Activated CD8-positive, alpha-beta memory T cell treated with anti-CD3 and anti-CD28 coated beads, Interleukin-2, amount 10 ng/mL, durations not matched to agents 7 days and 5 days (primary cell): Measurements from ENCODE around the gene FKBP5. TPM values are rescaled to one million over a fixed set of nuclear protein-coding genes. Genes with fewer than 3 reads are reported as not detected.
"Not testable (repeated sequence)": the region's sequence is repeated elsewhere in the genome, so short reads cannot be mapped to it uniquely, and the experiment has no call there.

Source experiments
- ATAC-seq: fragments of 150-1000 bp; cut with Tn5 transposase; one replicate; pipeline ENCODE4 v1.10.0; 2021; ENCODE audit warnings: moderate library complexity
- CTCF ChIA-PET: fragments of 350-600 bp; sonication (Branson Sonifier 250); formaldehyde crosslinking; loops from one replicate; lab custom pipeline; 2021; ENCODE audit warnings: antibody characterized with exemption; lab: Charles Lee
- DNase-seq: peaks from one replicate; pipeline ENCODE4 v3.0.0-alpha.2; 2020
- H3K27ac Mint-ChIP-seq: one replicate; pipeline ENCODE4 v1.8.0; 2021; ENCODE audit warnings: mild to moderate bottlenecking, mixed read lengths
- H3K27me3 Mint-ChIP-seq: one replicate; pipeline ENCODE4 v1.8.0; 2021; ENCODE audit warnings: mixed read lengths
- H3K36me3 Mint-ChIP-seq: one replicate; pipeline ENCODE4 v1.8.0; 2021; ENCODE audit warnings: mild to moderate bottlenecking, mixed read lengths
- H3K4me1 Mint-ChIP-seq: one replicate; pipeline ENCODE4 v1.8.0; 2021; ENCODE audit warnings: mixed read lengths
- H3K4me3 Mint-ChIP-seq: one replicate; pipeline ENCODE4 v1.8.0; 2021; ENCODE audit warnings: mild to moderate bottlenecking, moderate library complexity, mixed read lengths
- H3K9me3 Mint-ChIP-seq: one replicate; pipeline ENCODE4 v1.8.0; 2022; ENCODE audit warnings: low read depth, mixed read lengths
- total RNA-seq, 2 experiments: library from RNA; stranded (reverse); gene quantifications; one replicate each; pipeline ENCODE4 v1.2.3, GENCODE V29; 2021

FKBP5 gene
- total RNA-seq, result 10 to 100 TPM; 53.8 to 70.6 TPM

DNA sequence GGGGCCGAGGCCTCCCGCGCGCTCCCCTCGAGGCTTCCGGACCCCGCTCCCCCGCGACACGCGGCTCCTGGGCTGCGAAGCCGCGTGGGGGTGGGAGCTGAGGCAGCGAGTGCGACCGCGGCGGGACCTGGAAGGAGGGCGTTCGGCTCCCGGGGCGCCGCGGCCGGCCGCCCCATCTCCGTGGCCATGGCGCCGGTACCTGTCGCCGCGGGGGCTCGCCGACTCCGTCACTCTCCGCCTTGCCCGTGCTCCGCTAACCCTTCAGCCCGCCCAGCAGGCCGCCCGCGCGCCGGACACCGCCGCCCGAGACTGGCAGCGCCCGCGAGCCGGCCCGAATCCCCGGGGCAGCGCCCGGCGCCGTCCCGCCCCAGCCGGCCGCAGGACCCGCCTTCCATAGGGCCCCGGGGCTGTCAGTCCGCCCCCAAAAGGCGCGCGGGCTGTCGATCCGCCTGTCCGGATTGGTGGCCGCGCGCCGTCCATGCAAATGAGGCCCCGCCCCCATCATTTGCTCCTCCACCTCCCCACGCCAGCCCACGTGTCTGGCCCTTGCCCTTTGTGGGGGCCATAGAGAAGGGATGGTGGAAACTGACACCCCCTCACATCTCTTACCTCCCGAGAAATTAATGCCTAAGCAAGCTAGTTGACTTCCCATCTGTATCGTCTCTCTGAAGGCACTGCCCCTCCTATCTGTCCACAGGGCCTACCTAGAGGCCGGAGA is at the start of gene FKBP5:
TSS of gene FKBP5 (minus strand) at position 311 of the 718 bp plus-strand sequence. CDS start 46,091 bp downstream, outside the sequence.
- H3K4me1 Mint-ChIP-seq, result peaks cover 18% of the 10 kb centered on the region

DNA sequence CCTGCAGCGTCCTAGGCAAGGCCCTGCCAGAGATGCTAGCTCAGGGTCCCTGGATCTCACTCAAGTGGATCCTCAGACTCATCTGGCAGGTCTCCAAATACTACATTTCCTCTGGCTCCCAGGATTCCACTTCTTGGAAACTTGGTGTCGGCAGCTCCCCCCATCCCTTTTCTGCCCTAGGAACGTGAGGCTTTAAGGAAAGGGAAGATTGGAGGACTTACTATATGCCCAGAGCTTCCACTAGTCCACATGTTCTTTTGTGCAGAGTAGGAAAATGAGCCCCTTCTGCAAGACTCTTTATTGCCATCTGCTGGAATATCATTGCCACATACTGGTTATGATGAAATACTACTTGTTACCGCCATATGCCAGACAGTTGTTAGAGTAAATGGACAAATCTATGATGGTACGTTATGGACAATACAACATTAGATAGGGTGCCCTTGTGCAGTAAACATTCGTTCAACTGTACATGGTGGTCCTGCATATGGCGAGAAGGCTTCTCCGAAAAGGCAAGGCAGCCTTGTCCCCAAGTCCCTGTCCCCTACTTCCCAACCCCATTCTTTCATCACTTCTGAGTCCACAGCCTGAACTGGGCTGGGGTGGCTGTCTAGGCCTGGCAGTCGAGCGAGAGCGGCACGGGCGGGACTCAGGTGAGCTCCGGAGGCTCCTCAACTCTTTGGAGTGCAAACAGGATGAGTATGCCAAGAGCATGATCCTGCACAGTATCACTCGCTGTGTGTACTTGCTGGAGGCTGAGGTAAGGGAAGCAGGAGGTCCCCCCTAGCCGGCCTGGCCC is 48.9 kb upstream of the FKBP5 start:
- Mint-ChIP-seq H3K4me3 (no peak overlapping the region), H3K27ac (peak overlapping the region; percentile 74), H3K9me3 (no peaks in the 10 kb centered on the region), H3K4me1 (peaks cover 28% of the 10 kb centered on the region), H3K36me3 (no peaks in the 10 kb centered on the region), H3K27me3 (no peaks in the 10 kb centered on the region)
- ATAC-seq (peak; percentile 74), DNase-seq (no peak)
- CTCF ChIA-PET, result interaction anchor here (0.6 to 15.3 kb wide), 41 partner anchors 12 to 836 kb away, joined by 3 to 195 read pairs (median 6); partner anchors contain the start of genes FKBP5 and RPL10A

More for the DNA sequence above, at the start of gene FKBP5:
- Mint-ChIP-seq H3K9me3 (no peaks in the 10 kb centered on the region), H3K36me3 (peaks cover 8% of the 10 kb centered on the region), H3K4me3 (peak within 1 kb of the TSS; percentile 89), H3K27me3 (no peaks in the 10 kb centered on the region), H3K27ac (peak within 1 kb of the TSS; percentile 89)
- CTCF ChIA-PET, result interaction anchor here (1.3 to 16.3 kb wide), 5 partner anchors 15 to 80 kb away, joined by 3 to 195 read pairs (median 11); partner anchors contain the start of gene ARMC12
- ATAC-seq, result peak; percentile 95
- peak; percentile 95 for DNase-seq

DNA sequence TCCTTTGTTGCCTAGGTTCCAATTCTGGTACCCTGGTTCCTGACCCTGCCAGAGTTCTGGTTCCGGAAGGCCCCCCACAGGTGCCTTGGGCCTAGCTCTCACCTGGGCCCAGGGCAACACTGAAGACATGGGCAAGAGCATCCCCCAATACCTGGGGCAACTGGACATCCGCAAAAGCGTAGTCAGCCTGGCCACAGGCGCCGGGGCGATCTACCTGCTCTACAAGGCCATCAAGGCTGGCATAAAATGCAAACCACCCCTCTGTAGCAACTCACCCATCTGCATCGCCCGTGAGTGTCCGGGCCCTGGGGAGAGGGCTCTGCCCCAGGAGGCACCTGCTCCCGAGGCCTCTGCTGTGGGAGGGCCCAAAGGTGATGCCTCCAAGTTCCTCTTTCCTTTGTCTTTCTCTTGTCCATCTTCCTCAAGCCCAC is 48.3 kb upstream of the FKBP5 start, which contains the start of gene ARMC12:
TSS of gene ARMC12 (plus strand) at position 51 of the 431 bp plus-strand sequence. CDS start at position 128, 77 bp downstream.
- H3K27ac Mint-ChIP-seq, result peak within 1 kb of the TSS; percentile 74

DNA sequence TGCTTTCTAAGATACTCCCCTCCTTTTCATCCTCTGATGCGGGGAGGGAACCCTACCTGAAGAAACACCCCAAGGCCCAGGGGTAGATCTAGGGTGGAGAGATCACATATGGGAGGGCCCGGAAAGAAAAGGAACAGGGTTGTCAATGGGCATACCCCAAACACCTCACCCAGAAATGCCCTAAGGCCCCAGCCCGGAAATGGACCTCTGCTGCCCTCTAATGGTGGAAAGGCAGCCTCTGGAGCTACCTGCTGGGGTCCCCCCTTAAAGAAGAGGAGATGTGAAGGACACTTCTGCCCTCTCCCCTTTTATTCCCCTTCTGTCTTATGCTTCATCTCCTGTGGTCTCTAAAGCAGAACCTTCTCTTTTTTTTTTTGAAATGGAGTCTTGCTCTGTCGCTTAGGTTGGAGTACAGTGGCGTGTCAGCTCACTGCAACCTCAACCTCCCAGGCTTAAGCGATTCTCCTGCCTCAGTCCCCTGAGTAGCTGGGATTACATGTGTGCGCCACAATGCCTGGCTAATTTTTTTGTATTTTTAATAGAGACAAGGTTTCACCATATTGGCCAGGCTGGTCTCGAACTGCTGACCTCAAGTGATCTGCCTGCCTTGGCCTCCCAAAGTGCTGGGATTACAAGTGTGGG is 47.7 kb upstream of the FKBP5 start:
- DNase-seq, result peak; percentile 90
- Mint-ChIP-seq H3K4me1 (peaks cover 34% of the 10 kb centered on the region), H3K4me3 (no peak overlapping the region), H3K27me3 (no peaks in the 10 kb centered on the region), H3K27ac (peak overlapping the region; percentile 52), H3K9me3 (no peaks in the 10 kb centered on the region), H3K36me3 (no peaks in the 10 kb centered on the region)
- CTCF ChIA-PET, result interaction anchor here (0.9 to 15.3 kb wide), 58 partner anchors 10 to 440 kb away, joined by 3 to 195 read pairs (median 4); partner anchors contain the start of genes DEF6, FKBP5, MAPK14 and RPL10A
- ATAC-seq, result peak; percentile 28

More for the DNA sequence above, 48.3 kb upstream of the FKBP5 start, which contains the start of gene ARMC12:
- Mint-ChIP-seq H3K4me3 (no peak within 1 kb of the TSS), H3K9me3 (no peaks in the 10 kb centered on the region), H3K36me3 (no peaks in the 10 kb centered on the region), H3K4me1 (peaks cover 34% of the 10 kb centered on the region), H3K27me3 (no peaks in the 10 kb centered on the region)
- no peak for ATAC-seq
- no peak for DNase-seq
- CTCF ChIA-PET, result interaction anchor here (0.6 to 15.3 kb wide), 60 partner anchors 11 to 837 kb away, joined by 3 to 195 read pairs (median 4); partner anchors contain the start of genes DEF6, FKBP5, RPL10A and SRPK1

DNA sequence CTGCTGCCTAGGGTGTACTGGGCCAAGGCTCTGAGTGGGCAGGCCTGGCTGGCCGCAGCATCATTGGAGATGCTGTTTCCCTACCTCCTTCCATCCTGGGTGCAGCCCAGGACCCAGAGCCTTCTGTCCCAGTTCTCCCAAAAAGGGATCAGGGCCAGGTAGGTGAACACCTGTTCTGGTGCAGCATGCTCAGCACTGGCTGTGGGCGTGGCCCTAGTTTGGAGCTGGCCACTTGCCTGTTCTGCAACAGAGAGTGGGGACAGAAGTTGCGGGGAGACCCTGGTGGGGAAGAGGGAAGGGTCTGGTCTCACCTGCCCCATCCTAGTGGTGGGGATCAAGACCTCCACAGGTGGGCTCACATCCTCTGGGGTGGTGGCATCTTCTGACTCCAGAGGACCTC is 46.7 kb upstream of the FKBP5 start:
- no peaks in the 10 kb centered on the region for H3K36me3 Mint-ChIP-seq
- ATAC-seq, result no peak
- DNase-seq, result no peak
- CTCF ChIA-PET, result interaction anchor here (0.8 to 15.3 kb wide), 26 partner anchors 9 to 439 kb away, joined by 3 to 195 read pairs (median 10); partner anchors contain the start of genes DEF6, FKBP5 and MAPK14
- no peaks in the 10 kb centered on the region for H3K9me3 Mint-ChIP-seq
- H3K4me1 Mint-ChIP-seq, result peaks cover 40% of the 10 kb centered on the region
- no peak overlapping the region for H3K27ac Mint-ChIP-seq
- H3K4me3 Mint-ChIP-seq, result no peak overlapping the region
- no peaks in the 10 kb centered on the region for H3K27me3 Mint-ChIP-seq

DNA sequence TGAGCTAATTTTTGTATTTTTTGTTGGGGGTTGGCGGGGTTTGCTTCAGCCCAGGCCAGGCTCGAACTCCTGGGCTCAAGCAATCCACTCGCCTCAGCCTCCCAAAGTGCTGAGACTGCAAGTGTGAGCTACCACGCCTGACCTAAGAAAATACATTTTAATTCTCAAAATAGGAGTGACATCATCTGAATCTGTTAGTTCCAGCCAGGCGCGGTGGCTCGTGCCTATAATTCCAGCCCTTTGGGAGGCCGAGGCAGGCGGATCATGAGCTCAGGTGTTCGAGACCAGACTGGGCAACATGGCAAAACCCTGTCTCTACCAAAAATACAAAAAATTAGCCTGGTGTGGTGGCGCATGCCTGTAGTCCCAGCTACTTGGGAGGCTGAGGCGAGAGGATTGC is 45.6 kb upstream of the FKBP5 start:
- not testable (repeated sequence) for DNase-seq, H3K4me3 Mint-ChIP-seq, H3K36me3 Mint-ChIP-seq, ATAC-seq, H3K9me3 Mint-ChIP-seq, H3K27me3 Mint-ChIP-seq, H3K27ac Mint-ChIP-seq
- CTCF ChIA-PET, result interaction anchor here (0.8 to 15.3 kb wide), 10 partner anchors 8 to 285 kb away, joined by 3 to 195 read pairs (median 30); partner anchors contain the start of gene FKBP5
- peaks cover 52% of the 10 kb centered on the region for H3K4me1 Mint-ChIP-seq

DNA sequence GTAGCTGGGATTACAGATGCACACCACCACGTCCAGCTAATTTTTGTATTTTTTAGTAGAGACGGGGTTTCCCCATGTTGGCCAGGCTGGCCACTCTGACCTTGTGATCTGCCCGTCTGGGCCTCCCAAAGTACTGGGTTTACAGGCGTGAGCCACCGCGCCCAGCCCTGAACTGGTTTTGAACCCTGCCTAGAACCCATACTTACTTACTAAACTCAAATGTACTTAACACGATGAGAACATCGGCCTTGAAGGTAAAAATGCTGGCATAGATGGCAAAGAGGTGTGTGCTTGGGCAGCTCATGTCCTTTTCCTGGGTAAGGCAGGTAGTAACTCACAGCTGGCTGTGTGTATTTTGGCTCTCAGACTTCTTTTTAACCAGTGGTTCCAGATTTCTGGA is 44.9 kb upstream of the FKBP5 start:
- H3K4me3 Mint-ChIP-seq, result no peak overlapping the region
- H3K4me1 Mint-ChIP-seq, result peaks cover 59% of the 10 kb centered on the region
- H3K27me3 Mint-ChIP-seq, result no peaks in the 10 kb centered on the region
- DNase-seq (no peak), ATAC-seq (no peak)
- CTCF ChIA-PET, result interaction anchor here (0.8 to 15.3 kb wide), 10 partner anchors 8 to 284 kb away, joined by 3 to 195 read pairs (median 7); partner anchors contain the start of gene FKBP5
- no peak overlapping the region for H3K27ac Mint-ChIP-seq
- H3K9me3 Mint-ChIP-seq, result no peaks in the 10 kb centered on the region
- no peaks in the 10 kb centered on the region for H3K36me3 Mint-ChIP-seq

DNA sequence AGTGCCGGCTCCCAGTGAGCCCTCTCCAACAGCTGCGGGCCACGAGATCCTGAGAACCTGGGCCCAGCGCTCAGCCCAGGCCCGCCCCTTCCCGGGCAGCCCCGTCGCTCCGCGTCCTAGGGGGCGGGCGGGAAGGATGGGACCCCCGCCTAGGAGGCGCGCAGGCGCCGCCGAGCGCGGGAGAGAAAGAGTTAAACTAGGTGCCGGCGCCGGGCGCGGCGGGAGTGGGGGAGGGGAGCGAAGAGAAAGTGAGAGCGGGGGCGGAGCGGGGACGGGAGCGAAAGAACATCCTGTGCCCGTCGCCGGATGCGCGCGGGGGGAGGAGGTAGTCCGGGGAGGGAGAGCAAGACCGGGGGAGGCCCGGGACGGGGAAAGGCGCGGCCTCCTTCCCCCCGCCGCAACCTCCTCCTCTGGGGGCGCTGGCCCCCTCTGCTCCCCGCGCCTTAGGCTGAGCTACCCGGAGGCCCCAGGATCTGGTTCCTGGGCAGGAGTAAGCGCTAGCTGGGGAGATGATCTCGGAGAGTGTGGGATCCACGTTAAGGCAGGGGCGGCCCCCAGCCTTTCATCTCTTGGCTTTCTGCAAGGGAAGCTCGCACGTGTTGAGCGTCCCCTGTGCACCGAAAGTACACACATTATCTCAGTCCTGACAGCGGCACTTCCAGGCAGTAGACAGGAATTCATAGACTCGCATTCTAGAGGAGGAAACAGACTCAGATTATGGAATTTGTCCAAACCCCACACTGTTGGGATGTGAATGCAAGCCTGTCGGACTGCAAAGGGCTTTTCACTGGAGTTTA is 43.2 kb upstream of the FKBP5 start:
- peak overlapping the region; percentile 96 for H3K27ac Mint-ChIP-seq
- H3K4me1 Mint-ChIP-seq, result peaks cover 66% of the 10 kb centered on the region
- H3K4me3 Mint-ChIP-seq, result peak overlapping the region; percentile 84
- DNase-seq (peak; percentile 97), ATAC-seq (peak; percentile 67)
- H3K9me3 Mint-ChIP-seq, result no peaks in the 10 kb centered on the region
- H3K27me3 Mint-ChIP-seq, result no peaks in the 10 kb centered on the region
- no peaks in the 10 kb centered on the region for H3K36me3 Mint-ChIP-seq
- CTCF ChIA-PET, result interaction anchor here (1.1 to 15.3 kb wide), 7 partner anchors 8 to 209 kb away, joined by 3 to 195 read pairs (median 6); partner anchors contain the start of gene FKBP5

DNA sequence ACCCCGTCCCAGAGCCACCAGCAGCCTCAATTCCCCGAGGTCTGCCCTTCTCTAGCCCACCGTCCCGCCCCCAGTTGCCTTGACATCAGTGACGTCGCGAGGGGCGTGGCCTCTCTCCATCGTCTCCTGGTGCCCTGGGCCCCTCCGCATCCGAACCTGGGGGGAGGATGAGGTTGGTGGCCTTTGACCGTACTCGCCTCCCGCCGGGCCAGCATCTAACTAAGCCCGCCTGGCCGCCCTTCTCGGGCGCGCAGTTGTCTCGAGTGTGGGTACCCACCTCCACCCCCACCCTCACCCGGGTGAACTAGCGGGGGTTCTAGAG is 42.7 kb upstream of the FKBP5 start:
- H3K36me3 Mint-ChIP-seq, result no peaks in the 10 kb centered on the region
- no peaks in the 10 kb centered on the region for H3K27me3 Mint-ChIP-seq
- CTCF ChIA-PET, result interaction anchor here (1.1 to 15.3 kb wide), 3 partner anchors 9 to 129 kb away, joined by 3 to 195 read pairs (median 5); partner anchors contain the start of gene FKBP5
- DNase-seq, result peak; percentile 98
- H3K9me3 Mint-ChIP-seq, result no peaks in the 10 kb centered on the region
- peak overlapping the region; percentile 84 for H3K4me3 Mint-ChIP-seq
- H3K4me1 Mint-ChIP-seq, result peaks cover 71% of the 10 kb centered on the region
- H3K27ac Mint-ChIP-seq, result peak overlapping the region; percentile 96
- ATAC-seq, result peak; percentile 62

DNA sequence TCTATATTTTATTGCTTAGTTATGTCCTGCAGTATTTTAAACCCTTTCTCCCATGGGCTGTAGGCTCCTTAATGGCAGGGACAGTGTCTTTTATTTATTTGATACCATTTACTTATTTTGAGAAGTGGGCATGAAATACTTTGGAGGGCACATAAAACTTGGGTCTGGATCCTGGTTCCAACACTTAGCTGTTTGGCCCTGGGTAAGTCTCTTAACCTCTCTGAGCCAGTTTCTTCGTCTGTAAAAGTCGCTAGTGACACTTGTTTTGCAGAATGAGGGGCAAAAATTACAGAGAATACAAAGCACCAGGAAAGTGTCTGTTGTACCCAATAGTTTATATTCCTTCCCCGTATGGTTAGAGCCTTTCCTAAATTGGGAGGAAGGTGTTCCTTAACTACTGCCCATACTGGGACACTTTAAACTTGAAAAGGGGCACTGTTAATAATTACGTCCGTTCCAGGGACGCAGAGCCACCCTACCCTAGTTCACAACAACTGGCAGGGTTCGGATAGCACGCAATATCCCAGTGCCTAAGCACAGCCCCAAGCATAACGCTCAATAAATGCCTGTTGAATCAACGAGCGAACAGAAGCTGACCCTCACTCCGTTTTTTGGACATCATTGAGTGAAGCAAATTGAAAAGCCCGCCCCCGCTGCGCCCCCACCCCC is 42.2 kb upstream of the FKBP5 start:
- H3K4me3 Mint-ChIP-seq, result peak overlapping the region; percentile 84
- peak overlapping the region; percentile 96 for H3K27ac Mint-ChIP-seq
- peaks cover 71% of the 10 kb centered on the region for H3K4me1 Mint-ChIP-seq
- CTCF ChIA-PET, result interaction anchor here (0.6 to 15.3 kb wide), 4 partner anchors 9 to 366 kb away, joined by 3 to 195 read pairs (median 4); partner anchors contain the start of gene FKBP5
- no peaks in the 10 kb centered on the region for H3K36me3 Mint-ChIP-seq
- peak; percentile 2 for ATAC-seq
- no peak for DNase-seq
- H3K9me3 Mint-ChIP-seq, result no peaks in the 10 kb centered on the region
- no peaks in the 10 kb centered on the region for H3K27me3 Mint-ChIP-seq

DNA sequence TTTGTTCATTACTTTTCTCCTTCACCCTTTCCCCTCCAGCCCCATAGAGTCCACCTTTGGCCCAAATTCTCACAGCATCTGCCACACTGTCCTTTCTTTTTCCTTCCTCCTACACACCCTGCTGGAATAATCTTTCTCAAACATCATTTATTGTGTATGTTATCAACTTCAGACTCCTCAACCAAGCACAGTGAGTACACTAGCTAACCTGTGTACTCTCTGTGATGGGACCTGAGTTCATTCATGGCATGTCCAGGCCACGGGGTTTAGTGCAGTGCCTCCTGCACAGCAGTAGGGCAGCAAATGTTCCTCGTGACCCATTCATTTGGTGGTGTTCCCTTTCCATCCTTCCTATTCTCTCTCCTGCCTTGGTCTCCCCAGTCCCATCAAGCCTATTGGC is 41.0 kb upstream of the FKBP5 start:
- Mint-ChIP-seq H3K27me3 (no peaks in the 10 kb centered on the region), H3K27ac (peak overlapping the region; percentile 96), H3K4me1 (peaks cover 72% of the 10 kb centered on the region), H3K36me3 (no peaks in the 10 kb centered on the region), H3K4me3 (peak overlapping the region; percentile 0), H3K9me3 (no peaks in the 10 kb centered on the region)
- DNase-seq, result no peak
- no peak for ATAC-seq
- CTCF ChIA-PET, result interaction anchor here (15.3 kb wide), 1 partner anchor 44 kb away, joined by 195 read pairs; the partner anchor contains the start of gene FKBP5
